ENCODE results near the gene CCDC148. TPM values are rescaled to one million over a fixed set of nuclear protein-coding genes. Genes with fewer than 3 reads are reported as not detected.

The CCDC148 gene
- total RNA-seq, 1 donor from 2014 or later: 3.1 TPM

DNA sequence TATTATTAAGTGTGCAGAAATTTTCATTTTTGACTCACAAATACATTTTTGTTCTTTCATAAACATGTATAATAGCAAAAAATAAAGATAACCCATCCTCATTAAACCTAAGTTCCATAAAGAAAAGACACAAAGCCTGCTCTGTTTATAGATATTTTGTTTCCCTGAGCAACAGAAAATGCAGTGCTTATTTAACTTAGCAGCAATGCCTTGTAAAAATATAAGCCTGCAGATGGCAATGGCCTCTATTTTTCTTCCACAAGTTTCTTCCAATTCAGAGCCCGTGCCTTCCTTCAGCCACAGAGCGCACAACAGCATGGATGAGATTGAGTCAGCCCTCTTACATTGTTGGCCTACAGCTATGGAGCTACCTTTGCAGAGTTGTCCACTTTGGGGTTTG lies 43.8 kb upstream of the CCDC148 start:
- Mint-ChIP-seq H3K27ac (no peak overlapping the region), H3K27me3 (no peaks in the 10 kb centered on the region), H3K4me1 (ENCODE audit: unreplicated experiment) (peaks cover 39% of the 10 kb centered on the region), H3K9me3 (no peaks in the 10 kb centered on the region), H3K4me3 (no peak overlapping the region), H3K36me3 (no peaks in the 10 kb centered on the region)
- TF ChIP-seq, protein P1, sequence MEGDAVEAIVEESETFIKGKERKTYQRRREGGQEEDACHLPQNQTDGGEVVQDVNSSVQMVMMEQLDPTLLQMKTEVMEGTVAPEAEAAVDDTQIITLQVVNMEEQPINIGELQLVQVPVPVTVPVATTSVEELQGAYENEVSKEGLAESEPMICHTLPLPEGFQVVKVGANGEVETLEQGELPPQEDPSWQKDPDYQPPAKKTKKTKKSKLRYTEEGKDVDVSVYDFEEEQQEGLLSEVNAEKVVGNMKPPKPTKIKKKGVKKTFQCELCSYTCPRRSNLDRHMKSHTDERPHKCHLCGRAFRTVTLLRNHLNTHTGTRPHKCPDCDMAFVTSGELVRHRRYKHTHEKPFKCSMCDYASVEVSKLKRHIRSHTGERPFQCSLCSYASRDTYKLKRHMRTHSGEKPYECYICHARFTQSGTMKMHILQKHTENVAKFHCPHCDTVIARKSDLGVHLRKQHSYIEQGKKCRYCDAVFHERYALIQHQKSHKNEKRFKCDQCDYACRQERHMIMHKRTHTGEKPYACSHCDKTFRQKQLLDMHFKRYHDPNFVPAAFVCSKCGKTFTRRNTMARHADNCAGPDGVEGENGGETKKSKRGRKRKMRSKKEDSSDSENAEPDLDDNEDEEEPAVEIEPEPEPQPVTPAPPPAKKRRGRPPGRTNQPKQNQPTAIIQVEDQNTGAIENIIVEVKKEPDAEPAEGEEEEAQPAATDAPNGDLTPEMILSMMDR (conservative IDR thresholded peaks at IDR 0.05): no peak
- no peak for DNase-seq (ENCODE audit: extremely low spot score, unreplicated experiment)

DNA sequence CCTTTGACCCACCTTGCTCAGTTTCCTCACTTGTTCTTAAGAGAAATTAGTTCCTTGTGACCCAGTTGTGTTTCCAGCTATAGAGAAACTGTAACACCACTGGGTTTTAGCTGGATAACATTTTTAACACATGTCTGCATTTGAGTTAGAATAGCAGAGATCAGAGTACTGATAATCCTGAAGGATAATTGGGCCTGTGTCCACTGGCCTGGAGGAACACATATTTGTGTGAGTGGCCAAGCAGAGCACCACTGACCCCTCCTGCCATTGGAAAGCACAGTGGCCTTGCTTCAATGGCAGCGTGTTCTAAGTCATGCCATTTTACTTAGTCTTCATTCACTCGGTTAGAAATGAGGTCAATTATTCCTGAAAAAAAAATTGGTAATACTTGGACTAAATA lies 42.8 kb upstream of the CCDC148 start:
- H3K36me3 Mint-ChIP-seq: no peaks in the 10 kb centered on the region
- TF ChIP-seq, protein P1 (conservative IDR thresholded peaks at IDR 0.05): no peak
- H3K4me3 Mint-ChIP-seq: no peak overlapping the region
- no peak for DNase-seq (ENCODE audit: extremely low spot score, unreplicated experiment)
- no peak overlapping the region for H3K27ac Mint-ChIP-seq
- peaks cover 34% of the 10 kb centered on the region for H3K4me1 Mint-ChIP-seq (ENCODE audit: unreplicated experiment)
- no peaks in the 10 kb centered on the region for H3K9me3 Mint-ChIP-seq
- H3K27me3 Mint-ChIP-seq: no peaks in the 10 kb centered on the region

DNA sequence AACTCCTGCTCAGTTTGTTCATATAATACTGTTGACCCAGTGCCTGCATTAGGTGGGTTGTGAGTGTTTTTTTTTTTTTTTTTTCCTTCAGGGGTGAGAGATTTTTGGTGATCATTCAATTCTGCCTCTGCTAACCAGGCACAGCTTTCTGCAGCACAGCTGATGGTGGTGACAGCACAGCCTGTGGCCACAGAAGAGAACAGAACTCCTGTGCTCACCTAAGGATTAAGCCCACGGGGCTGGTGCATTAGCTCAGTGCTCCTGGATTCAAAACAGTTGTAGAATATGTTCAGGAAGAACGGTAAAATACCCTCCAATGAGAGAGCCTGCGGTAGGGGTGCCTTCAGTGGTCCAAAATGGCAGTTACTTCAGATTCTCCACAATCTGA lies 42.2 kb upstream of the CCDC148 start:
- no peaks in the 10 kb centered on the region for H3K27me3 Mint-ChIP-seq
- DNase-seq (ENCODE audit: extremely low spot score, unreplicated experiment): no peak
- H3K36me3 Mint-ChIP-seq: no peaks in the 10 kb centered on the region
- no peak overlapping the region for H3K4me3 Mint-ChIP-seq
- no peak overlapping the region for H3K27ac Mint-ChIP-seq
- H3K4me1 Mint-ChIP-seq (ENCODE audit: unreplicated experiment): peaks cover 30% of the 10 kb centered on the region
- TF ChIP-seq, protein P1 (conservative IDR thresholded peaks at IDR 0.05): no peak
- H3K9me3 Mint-ChIP-seq: no peaks in the 10 kb centered on the region

DNA sequence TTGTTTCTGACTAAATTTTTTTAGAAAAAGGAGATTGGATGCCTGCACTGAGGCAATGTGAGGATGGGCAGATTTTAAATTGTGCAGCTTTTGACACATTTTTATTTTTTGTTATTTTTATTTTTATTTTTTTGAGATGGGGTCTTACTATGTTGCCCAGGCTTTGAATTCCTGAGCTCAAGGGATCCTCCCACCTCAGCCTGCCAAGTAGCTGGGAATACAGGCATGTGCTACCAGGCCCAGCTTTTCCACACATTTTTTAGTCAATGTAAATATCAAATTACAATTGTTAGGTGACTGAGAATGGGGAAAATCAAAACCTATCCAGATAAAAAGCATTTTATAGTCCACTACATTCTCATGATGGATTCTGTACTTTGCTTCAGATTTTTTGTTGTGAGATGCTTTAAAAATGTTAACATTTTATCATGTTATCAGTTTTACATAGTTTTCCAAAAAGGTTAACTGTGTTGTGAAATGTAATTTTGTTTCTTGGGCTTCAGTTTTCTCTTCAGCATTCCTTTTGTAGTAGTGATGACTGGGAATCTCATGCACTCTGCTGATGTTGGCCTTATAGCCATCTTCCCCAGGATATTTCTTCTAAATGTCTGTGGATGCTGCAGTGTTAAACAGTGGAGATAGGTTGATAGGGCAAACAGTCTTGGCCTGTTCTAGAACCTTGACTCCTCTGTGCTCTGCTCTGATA lies 41.6 kb upstream of the CCDC148 start:
- no peak overlapping the region for H3K4me3 Mint-ChIP-seq
- H3K27ac Mint-ChIP-seq: no peak overlapping the region
- H3K36me3 Mint-ChIP-seq: no peaks in the 10 kb centered on the region
- peaks cover 35% of the 10 kb centered on the region for H3K4me1 Mint-ChIP-seq (ENCODE audit: unreplicated experiment)
- no peak for DNase-seq (ENCODE audit: extremely low spot score, unreplicated experiment)
- H3K9me3 Mint-ChIP-seq: no peaks in the 10 kb centered on the region
- TF ChIP-seq, protein P1 (conservative IDR thresholded peaks at IDR 0.05): no peak
- H3K27me3 Mint-ChIP-seq: no peaks in the 10 kb centered on the region

DNA sequence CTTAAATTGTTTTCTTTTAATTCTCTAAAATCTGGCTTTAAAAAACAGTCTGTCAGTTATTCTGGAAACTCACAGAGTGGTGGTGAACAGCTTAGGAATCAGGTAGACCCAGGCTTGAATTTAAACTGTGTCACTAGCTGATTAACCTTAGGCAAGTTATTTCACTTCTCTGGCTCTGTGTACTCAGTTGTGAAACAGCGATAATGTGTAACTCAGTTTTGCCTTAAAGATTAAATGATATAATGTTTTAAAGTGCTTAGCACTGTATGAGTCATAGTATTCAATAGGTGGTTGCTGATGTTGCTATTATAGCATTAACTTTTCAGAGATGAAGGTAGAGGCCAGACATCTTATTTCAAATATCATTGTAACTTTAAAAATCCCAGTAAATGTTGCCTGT lies 40.9 kb upstream of the CCDC148 start:
- no peak for DNase-seq (ENCODE audit: extremely low spot score, unreplicated experiment)
- H3K36me3 Mint-ChIP-seq: no peaks in the 10 kb centered on the region
- H3K27ac Mint-ChIP-seq: no peak overlapping the region
- TF ChIP-seq, protein P1 (conservative IDR thresholded peaks at IDR 0.05): no peak
- H3K4me1 Mint-ChIP-seq (ENCODE audit: unreplicated experiment): peaks cover 36% of the 10 kb centered on the region
- H3K27me3 Mint-ChIP-seq: no peaks in the 10 kb centered on the region
- H3K9me3 Mint-ChIP-seq: no peaks in the 10 kb centered on the region
- no peak overlapping the region for H3K4me3 Mint-ChIP-seq

All from type B pancreatic cell (in vitro differentiated cells).